ENCODE results near the gene PEPD.

The PEPD gene

GRCh38 chr19:33445442-33446329 is 75.9 kb downstream of the PEPD start:
- CTCF ChIA-PET, result interaction anchor here (1.6 to 2.2 kb wide), 2 partner anchors 13 to 15 kb away, joined by 6 to 10 read pairs; no protein-coding TSS in a partner anchor
- DNase-seq (ENCODE audit: low read depth, low spot score), result no peak
- no peak overlapping the region for H3K4me3 ChIP-seq (ENCODE audit: low read depth, low read length)
- POLR2A ChIA-PET, result no interaction called here
- no peak for TF ChIP-seq CTCF (IDR thresholded peaks at IDR 0.05; ENCODE audit: insufficient read depth, low read length, missing control alignments)

DNA sequence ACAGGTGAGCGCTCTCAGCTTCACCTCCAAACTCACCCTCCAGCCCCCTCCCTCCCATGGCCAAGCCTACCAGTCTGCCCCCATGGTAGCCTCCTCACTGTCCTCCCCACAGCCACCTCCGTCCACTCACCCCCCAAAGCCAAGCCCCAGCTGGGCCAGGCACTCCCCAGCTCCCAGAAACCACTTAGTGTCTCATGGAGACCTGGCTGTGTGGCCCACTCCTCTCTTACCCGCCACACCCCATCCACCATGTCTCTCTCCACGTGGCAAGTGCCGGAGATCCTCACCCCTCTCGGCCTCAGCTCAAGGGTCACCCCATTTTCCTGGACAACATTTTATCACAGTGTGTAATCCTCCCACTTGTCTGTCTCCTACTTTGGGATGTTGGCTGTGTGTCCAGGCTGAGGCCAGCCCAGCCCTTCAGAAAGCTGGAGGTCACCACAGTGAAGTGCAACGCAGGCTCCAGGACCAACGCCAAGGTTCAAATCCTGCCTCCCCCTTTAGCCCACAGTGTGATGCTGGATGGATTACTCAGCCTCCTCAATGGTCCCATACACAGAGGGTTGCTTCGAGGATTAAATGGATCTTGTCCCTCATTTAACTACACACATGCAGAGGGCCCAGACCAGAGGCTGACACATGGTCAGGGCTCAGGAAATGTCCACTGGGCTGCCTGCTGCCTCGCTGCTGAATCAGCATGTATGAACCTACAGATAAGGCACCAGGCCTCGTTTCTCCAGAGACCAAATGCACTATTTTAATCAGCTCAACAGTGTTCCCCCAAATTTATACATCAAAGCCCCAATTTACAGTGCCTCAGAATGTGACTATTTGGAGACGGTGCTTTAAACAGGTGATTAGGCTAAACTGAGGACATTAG is 76.8 kb downstream of the PEPD start:
- H3K4me3 ChIP-seq (ENCODE audit: low read depth, low read length), result no peak overlapping the region
- ChIA-PET POLR2A (no interaction called here), CTCF (interaction anchor here (0.8 to 2.2 kb wide), 3 partner anchors 12 to 38 kb away, joined by 3 to 10 read pairs (median 6); no protein-coding TSS in a partner anchor)
- no peak for TF ChIP-seq CTCF (IDR thresholded peaks at IDR 0.05; ENCODE audit: insufficient read depth, low read length, missing control alignments)
- DNase-seq (ENCODE audit: low read depth, low spot score), result no peak

- TF ChIP-seq CTCF (IDR thresholded peaks at IDR 0.05; ENCODE audit: insufficient read depth, low read length, missing control alignments), result no peak
- POLR2A ChIA-PET, result no interaction called here
- CTCF ChIA-PET, result interaction anchor here (0.8 to 2.2 kb wide), 2 partner anchors 13 to 37 kb away, joined by 3 to 10 read pairs; no protein-coding TSS in a partner anchor
- no peak overlapping the region for H3K4me3 ChIP-seq (ENCODE audit: low read depth, low read length)
- no peak for DNase-seq (ENCODE audit: low read depth, low spot score)
Measured at GRCh38 chr19:33443638-33444561, 77.7 kb downstream of the PEPD start.

DNA sequence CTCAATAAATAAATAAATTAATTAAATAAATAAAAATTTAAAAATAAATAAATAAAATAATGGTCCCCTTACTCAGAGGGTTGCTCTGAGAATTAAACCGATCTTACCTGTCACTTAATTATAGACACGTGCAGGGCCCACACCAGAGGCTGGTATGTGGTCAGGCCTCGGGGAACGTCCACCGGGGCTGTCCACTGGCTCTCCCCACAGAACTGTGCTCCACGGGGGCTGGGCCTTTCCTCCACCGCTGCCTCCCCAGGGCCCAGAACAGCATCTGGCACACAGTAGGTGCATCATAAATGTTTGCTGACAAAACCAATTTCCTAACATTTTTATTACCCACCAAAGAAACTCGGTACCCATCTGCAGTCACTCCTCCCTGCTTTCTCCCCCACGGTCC is 78.9 kb downstream of the PEPD start:
- TF ChIP-seq CTCF (IDR thresholded peaks at IDR 0.05; ENCODE audit: insufficient read depth, low read length, missing control alignments), result no peak
- no peak for DNase-seq (ENCODE audit: low read depth, low spot score)
- ChIA-PET CTCF (interaction anchor here (1.6 kb wide), 1 partner anchor 10 kb away, joined by 6 read pairs; no protein-coding TSS in a partner anchor), POLR2A (no interaction called here)
- no peak overlapping the region for H3K4me3 ChIP-seq (ENCODE audit: low read depth, low read length)

GRCh38 chr19:33441828-33442227 is 79.8 kb downstream of the PEPD start:
- CTCF ChIA-PET, result interaction anchor here (1.6 kb wide), 1 partner anchor 9 kb away, joined by 6 read pairs; no protein-coding TSS in a partner anchor
- H3K4me3 ChIP-seq (ENCODE audit: low read depth, low read length), result no peak overlapping the region
- DNase-seq (ENCODE audit: low read depth, low spot score), result no peak
- POLR2A ChIA-PET, result no interaction called here
- TF ChIP-seq CTCF (IDR thresholded peaks at IDR 0.05; ENCODE audit: insufficient read depth, low read length, missing control alignments), result no peak
